ENCODE measurements around the gene KIF12.

- TF ChIP-seq, protein P1, sequence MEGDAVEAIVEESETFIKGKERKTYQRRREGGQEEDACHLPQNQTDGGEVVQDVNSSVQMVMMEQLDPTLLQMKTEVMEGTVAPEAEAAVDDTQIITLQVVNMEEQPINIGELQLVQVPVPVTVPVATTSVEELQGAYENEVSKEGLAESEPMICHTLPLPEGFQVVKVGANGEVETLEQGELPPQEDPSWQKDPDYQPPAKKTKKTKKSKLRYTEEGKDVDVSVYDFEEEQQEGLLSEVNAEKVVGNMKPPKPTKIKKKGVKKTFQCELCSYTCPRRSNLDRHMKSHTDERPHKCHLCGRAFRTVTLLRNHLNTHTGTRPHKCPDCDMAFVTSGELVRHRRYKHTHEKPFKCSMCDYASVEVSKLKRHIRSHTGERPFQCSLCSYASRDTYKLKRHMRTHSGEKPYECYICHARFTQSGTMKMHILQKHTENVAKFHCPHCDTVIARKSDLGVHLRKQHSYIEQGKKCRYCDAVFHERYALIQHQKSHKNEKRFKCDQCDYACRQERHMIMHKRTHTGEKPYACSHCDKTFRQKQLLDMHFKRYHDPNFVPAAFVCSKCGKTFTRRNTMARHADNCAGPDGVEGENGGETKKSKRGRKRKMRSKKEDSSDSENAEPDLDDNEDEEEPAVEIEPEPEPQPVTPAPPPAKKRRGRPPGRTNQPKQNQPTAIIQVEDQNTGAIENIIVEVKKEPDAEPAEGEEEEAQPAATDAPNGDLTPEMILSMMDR (IDR thresholded peaks at IDR 0.05; ENCODE audit: low read length) = no peak
- TF ChIP-seq EZH2 (optimal IDR thresholded peaks at IDR 0.05; ENCODE audit: low read depth, low read length) (no peak), EZH2phosphoT487 (IDR thresholded peaks at IDR 0.05; ENCODE audit: low read length) (no peak)
Measured at GRCh38 chr9:114138552-114138971, 39.5 kb upstream of the KIF12 start.
